Neural cell (in vitro differentiated cells): ENCODE measurements around the gene COBL. TPM values are rescaled to one million over a fixed set of nuclear protein-coding genes. Genes with fewer than 3 reads are reported as not detected.

Experiments used
- H2AFZ ChIP-seq: fragments of 200-600, 300-800 bp; sonication (generic), shearing (Covaris generic); 2 replicates; pipeline ENCODE4 v1.6.0; 2014; ENCODE audit warnings: low read depth, mild to moderate bottlenecking, antibody characterized with exemption, low read length, moderate library complexity
- H3F3A ChIP-seq: fragments of 200-600 bp; shearing (Covaris generic); 2 replicates; pipeline ENCODE4 v1.6.1; 2016; ENCODE audit warnings: mild to moderate bottlenecking, moderate library complexity, mixed read lengths, antibody characterized with exemption, low read length; ENCODE audit not compliant: insufficient read depth, poor library complexity, severe bottlenecking
- H3K27ac ChIP-seq: fragments of 200-600, 300-800 bp; sonication (generic), shearing (Covaris generic); 2 replicates; pipeline ENCODE4 v1.5.1; 2014; ENCODE audit warnings: mild to moderate bottlenecking, low read length, moderate library complexity
- H3K27me3 ChIP-seq: fragments of 300-800, 200-600 bp; sonication (generic), shearing (Covaris generic); 2 replicates; pipeline ENCODE4 v1.6.0; 2014; ENCODE audit warnings: mild to moderate bottlenecking, low read depth, low read length, moderate library complexity; ENCODE audit not compliant: insufficient read depth
- H3K36me3 ChIP-seq: fragments of 300-800, 200-600 bp; sonication (generic), shearing (Covaris generic); 2 replicates; pipeline ENCODE4 v1.5.1; 2014; ENCODE audit warnings: mild to moderate bottlenecking, antibody characterized with exemption, low read length, moderate library complexity; ENCODE audit not compliant: insufficient read depth
- H3K4me2 ChIP-seq: fragments of 300-800, 200-600 bp; sonication (generic), shearing (Covaris generic); 2 replicates; pipeline ENCODE4 v1.6.0; 2014; ENCODE audit warnings: mild to moderate bottlenecking, low read length
- H3K4me3 ChIP-seq: fragments of 300-800, 200-600 bp; sonication (generic), shearing (Covaris generic); 2 replicates; pipeline ENCODE4 v1.5.1; 2014; ENCODE audit warnings: mild to moderate bottlenecking, low read length, moderate library complexity
- H3K79me2 ChIP-seq: fragments of 200-600 bp; shearing (Covaris generic); replicated peaks from 2 replicates; pipeline ENCODE4 v1.6.0; 2014; ENCODE audit warnings: mild to moderate bottlenecking, low read length, moderate library complexity; ENCODE audit not compliant: insufficient read depth
- H3K9ac ChIP-seq: fragments of 300-800, 200-600 bp; sonication (generic), shearing (Covaris generic); 2 replicates; pipeline ENCODE4 v1.6.1; 2016; ENCODE audit warnings: mild to moderate bottlenecking, low read length, mixed read lengths
- H3K9me2 ChIP-seq: fragments of 200-600 bp; shearing (Covaris generic); 2 replicates; pipeline ENCODE4 v1.6.1; 2016; ENCODE audit warnings: mild to moderate bottlenecking, low read length, mixed read lengths; ENCODE audit not compliant: insufficient read depth
- H3K9me3 ChIP-seq: fragments of 200-600, 300-800 bp; sonication (generic), shearing (Covaris generic); 2 replicates; pipeline ENCODE4 v1.6.1; 2016; ENCODE audit warnings: mild to moderate bottlenecking, mixed run types, low read length, moderate library complexity, mixed read lengths
- H4K20me1 ChIP-seq: fragments of 200-600 bp; shearing (Covaris generic); 2 replicates; pipeline ENCODE4 v1.6.1; 2016; ENCODE audit warnings: mild to moderate bottlenecking, mixed run types; ENCODE audit not compliant: insufficient read depth
- EP300 ChIP-seq: fragments of 450-650 bp; conservative IDR thresholded peaks from 2 replicates; pipeline ENCODE4 v1.6.1; 2014; ENCODE audit warnings: antibody characterized with exemption, mild to moderate bottlenecking, moderate library complexity; ENCODE audit not compliant: poor library complexity, severe bottlenecking
- EZH2 ChIP-seq: fragments of 200-600, 300-800 bp; shearing (Covaris generic), sonication (generic); IDR thresholded peaks from 2 replicates; pipeline ENCODE4 v1.6.1; 2014; ENCODE audit warnings: antibody characterized with exemption, low read length, borderline replicate concordance, mild to moderate bottlenecking; ENCODE audit not compliant: insufficient read depth, poor library complexity, severe bottlenecking
- MXI1 ChIP-seq: fragments of 450-650 bp; conservative IDR thresholded peaks from 2 replicates; pipeline ENCODE4 v1.6.1; 2014; ENCODE audit warnings: antibody characterized with exemption, mild to moderate bottlenecking; ENCODE audit not compliant: poor library complexity, severe bottlenecking
- POLR2AphosphoS5 ChIP-seq: IDR thresholded peaks from 2 replicates; pipeline ENCODE4 v1.6.1; 2012
- RAD21 ChIP-seq: fragments of 450-650 bp; conservative IDR thresholded peaks from 2 replicates; pipeline ENCODE4 v1.6.1; 2014; ENCODE audit warnings: antibody characterized with exemption, mild to moderate bottlenecking, moderate library complexity
- SMC3 ChIP-seq: fragments of 450-650 bp; conservative IDR thresholded peaks from 2 replicates; pipeline ENCODE4 v1.6.1; 2014; ENCODE audit warnings: antibody characterized with exemption, mild to moderate bottlenecking, moderate library complexity; ENCODE audit not compliant: poor library complexity
- TAF1 ChIP-seq: IDR thresholded peaks from 2 replicates; pipeline ENCODE4 v1.6.1; 2012; ENCODE audit warnings: low read depth
- polyA plus RNA-seq: library from polyadenylated mRNA; depleted of rRNA; stranded (reverse); fragments of >200 nt; gene quantifications from 2 replicates; pipeline ENCODE4 v1.2.3, GENCODE V29; 2014
- TF ChIP-seq, protein P1 (sequence below): fragments of 450-650 bp; IDR thresholded peaks from 2 replicates; pipeline ENCODE4 v1.5.1; 2014; ENCODE audit warnings: antibody characterized with exemption, mild to moderate bottlenecking, moderate library complexity; ENCODE audit not compliant: poor library complexity, severe bottlenecking
- TF ChIP-seq, protein P2 (sequence below): IDR thresholded peaks from 2 replicates; pipeline ENCODE4 v1.6.1; 2012; ENCODE audit warnings: borderline replicate concordance

COBL gene
- polyA plus RNA-seq, 1 donor from 2014 or later: 0.12 TPM

DNA sequence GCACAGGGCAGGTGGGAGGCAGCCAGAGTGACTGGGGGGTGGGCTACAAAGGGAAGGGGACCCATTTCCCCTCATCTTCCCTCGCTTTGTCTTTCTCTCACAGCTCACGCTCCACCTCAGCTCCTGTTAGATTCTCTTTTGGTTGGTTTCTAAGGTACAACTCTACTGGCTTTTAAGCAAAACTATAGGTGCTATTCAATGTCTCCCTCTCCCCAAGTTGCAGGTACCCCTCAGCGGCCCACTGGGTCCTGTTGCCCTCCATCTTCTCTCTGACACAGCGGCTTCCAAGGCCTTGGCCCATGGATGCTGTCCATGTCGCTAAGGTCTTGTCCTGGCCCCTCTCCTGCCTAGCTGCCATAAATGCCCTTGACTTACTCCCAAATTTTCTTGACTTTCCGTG lies 168.4 kb downstream of the COBL start:
- Histone ChIP-seq H3K27ac (no peak overlapping the region), H3K9me3 (no peaks in the 10 kb centered on the region), H3K36me3 (no peaks in the 10 kb centered on the region), H2AFZ (no peak overlapping the region), H3K9ac (no peak overlapping the region), H3K27me3 (no peaks in the 10 kb centered on the region), H3K4me3 (no peak overlapping the region), H3K9me2 (no peaks in the 10 kb centered on the region), H3K4me2 (no peak overlapping the region), H4K20me1 (no peaks in the 10 kb centered on the region), H3K79me2 (no peaks in the 10 kb centered on the region), H3F3A (no peaks in the 10 kb centered on the region)
- TF ChIP-seq, protein P1, sequence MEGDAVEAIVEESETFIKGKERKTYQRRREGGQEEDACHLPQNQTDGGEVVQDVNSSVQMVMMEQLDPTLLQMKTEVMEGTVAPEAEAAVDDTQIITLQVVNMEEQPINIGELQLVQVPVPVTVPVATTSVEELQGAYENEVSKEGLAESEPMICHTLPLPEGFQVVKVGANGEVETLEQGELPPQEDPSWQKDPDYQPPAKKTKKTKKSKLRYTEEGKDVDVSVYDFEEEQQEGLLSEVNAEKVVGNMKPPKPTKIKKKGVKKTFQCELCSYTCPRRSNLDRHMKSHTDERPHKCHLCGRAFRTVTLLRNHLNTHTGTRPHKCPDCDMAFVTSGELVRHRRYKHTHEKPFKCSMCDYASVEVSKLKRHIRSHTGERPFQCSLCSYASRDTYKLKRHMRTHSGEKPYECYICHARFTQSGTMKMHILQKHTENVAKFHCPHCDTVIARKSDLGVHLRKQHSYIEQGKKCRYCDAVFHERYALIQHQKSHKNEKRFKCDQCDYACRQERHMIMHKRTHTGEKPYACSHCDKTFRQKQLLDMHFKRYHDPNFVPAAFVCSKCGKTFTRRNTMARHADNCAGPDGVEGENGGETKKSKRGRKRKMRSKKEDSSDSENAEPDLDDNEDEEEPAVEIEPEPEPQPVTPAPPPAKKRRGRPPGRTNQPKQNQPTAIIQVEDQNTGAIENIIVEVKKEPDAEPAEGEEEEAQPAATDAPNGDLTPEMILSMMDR: no peak
- TF ChIP-seq EP300 (no peak), TAF1 (no peak), MXI1 (no peak), EZH2 (no peak), SMC3 (no peak), POLR2AphosphoS5 (no peak)
- TF ChIP-seq, protein P2, sequence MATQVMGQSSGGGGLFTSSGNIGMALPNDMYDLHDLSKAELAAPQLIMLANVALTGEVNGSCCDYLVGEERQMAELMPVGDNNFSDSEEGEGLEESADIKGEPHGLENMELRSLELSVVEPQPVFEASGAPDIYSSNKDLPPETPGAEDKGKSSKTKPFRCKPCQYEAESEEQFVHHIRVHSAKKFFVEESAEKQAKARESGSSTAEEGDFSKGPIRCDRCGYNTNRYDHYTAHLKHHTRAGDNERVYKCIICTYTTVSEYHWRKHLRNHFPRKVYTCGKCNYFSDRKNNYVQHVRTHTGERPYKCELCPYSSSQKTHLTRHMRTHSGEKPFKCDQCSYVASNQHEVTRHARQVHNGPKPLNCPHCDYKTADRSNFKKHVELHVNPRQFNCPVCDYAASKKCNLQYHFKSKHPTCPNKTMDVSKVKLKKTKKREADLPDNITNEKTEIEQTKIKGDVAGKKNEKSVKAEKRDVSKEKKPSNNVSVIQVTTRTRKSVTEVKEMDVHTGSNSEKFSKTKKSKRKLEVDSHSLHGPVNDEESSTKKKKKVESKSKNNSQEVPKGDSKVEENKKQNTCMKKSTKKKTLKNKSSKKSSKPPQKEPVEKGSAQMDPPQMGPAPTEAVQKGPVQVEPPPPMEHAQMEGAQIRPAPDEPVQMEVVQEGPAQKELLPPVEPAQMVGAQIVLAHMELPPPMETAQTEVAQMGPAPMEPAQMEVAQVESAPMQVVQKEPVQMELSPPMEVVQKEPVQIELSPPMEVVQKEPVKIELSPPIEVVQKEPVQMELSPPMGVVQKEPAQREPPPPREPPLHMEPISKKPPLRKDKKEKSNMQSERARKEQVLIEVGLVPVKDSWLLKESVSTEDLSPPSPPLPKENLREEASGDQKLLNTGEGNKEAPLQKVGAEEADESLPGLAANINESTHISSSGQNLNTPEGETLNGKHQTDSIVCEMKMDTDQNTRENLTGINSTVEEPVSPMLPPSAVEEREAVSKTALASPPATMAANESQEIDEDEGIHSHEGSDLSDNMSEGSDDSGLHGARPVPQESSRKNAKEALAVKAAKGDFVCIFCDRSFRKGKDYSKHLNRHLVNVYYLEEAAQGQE: no peak

DNA sequence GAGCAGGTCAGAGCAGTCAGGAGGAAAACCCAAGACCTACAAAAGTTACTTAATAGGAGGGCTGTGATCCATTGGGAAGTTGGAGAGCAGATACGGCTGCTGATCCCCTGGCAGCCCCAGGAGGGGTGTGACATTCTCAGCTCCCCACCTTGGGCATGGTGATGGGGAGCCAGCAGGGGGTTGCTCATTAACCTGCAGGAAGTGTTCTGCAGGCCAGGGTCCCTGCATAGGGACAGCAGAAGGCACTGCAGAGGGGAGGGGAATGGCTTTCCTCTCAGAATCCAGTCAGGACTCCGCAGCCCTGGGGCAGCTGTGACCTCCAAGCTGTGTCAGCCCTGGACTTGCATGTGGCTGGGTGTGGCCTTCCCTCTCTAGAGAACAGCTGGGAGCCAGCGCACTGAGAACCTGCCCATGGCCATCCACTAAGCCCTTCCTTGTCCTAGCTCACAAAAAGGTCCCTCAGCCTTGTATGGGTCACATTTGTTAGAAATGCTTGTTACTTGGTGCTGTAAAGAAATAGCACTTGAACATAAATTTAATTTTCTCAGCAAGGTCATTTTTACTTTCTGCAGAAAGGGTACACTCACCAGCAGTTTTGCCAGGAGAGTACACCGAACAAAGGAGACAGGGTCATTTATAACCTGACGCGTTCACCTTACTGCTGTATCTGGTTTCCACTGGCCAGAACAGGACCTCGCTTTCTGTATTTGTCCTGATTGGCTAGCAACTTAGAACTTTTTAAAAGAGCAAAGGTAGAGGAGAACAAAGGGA lies 169.6 kb downstream of the COBL start:
- H3K4me3 ChIP-seq: no peak overlapping the region
- H3K27ac ChIP-seq: no peak overlapping the region
- no peaks in the 10 kb centered on the region for H3K9me2 ChIP-seq
- H3K4me2 ChIP-seq: no peak overlapping the region
- no peak overlapping the region for H2AFZ ChIP-seq
- H3F3A ChIP-seq: no peaks in the 10 kb centered on the region
- H3K27me3 ChIP-seq: no peaks in the 10 kb centered on the region
- H3K9me3 ChIP-seq: no peaks in the 10 kb centered on the region
- no peaks in the 10 kb centered on the region for H3K36me3 ChIP-seq
- no peaks in the 10 kb centered on the region for H3K79me2 ChIP-seq
- no peaks in the 10 kb centered on the region for H4K20me1 ChIP-seq
- no peak for TF ChIP-seq SMC3
- TF ChIP-seq MXI1: no peak
- TF ChIP-seq, protein P2: no peak
- TF ChIP-seq, protein P1: no peak
- TF ChIP-seq EZH2: no peak
- no peak for TF ChIP-seq TAF1
- TF ChIP-seq EP300: no peak
- no peak for TF ChIP-seq POLR2AphosphoS5
- no peak for TF ChIP-seq RAD21
- no peak overlapping the region for H3K9ac ChIP-seq
